ENCODE data around the gene VHLL.

DNA sequence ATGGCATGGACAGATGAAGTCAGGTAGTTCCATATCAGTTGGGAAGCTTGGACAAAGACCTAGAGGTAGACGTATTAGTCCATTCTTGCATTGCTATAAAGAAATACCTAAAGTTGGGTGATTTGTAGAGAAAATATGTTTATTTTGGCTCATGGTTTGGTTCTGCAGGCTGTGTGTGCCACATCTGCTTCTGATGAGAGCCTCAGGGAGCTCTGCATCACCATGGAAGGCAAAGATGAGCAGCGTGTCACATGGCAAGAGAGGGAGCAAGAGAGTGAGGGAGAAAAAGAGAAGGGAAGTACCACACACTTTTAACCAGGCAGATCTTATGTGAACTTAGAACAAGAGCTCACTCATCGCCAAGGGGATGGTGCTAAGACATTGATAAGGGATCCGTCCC lies 48.2 kb upstream of the VHLL start:
- TF ChIP-seq, protein P1, sequence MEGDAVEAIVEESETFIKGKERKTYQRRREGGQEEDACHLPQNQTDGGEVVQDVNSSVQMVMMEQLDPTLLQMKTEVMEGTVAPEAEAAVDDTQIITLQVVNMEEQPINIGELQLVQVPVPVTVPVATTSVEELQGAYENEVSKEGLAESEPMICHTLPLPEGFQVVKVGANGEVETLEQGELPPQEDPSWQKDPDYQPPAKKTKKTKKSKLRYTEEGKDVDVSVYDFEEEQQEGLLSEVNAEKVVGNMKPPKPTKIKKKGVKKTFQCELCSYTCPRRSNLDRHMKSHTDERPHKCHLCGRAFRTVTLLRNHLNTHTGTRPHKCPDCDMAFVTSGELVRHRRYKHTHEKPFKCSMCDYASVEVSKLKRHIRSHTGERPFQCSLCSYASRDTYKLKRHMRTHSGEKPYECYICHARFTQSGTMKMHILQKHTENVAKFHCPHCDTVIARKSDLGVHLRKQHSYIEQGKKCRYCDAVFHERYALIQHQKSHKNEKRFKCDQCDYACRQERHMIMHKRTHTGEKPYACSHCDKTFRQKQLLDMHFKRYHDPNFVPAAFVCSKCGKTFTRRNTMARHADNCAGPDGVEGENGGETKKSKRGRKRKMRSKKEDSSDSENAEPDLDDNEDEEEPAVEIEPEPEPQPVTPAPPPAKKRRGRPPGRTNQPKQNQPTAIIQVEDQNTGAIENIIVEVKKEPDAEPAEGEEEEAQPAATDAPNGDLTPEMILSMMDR (IDR thresholded peaks at IDR 0.05; ENCODE audit: insufficient read depth, low read length), result no peak
- TF ChIP-seq GABPA (IDR thresholded peaks at IDR 0.05; ENCODE audit: low read depth) (no peak), POLR2AphosphoS5 (IDR thresholded peaks at IDR 0.05; ENCODE audit: low read depth) (no peak)

Data from HL-60 (cell line).